NOMO-1 treated with DMSO at 0.1 percent for 48 hours (cell line): ENCODE data around the gene MSRB1.
"Not testable (repeated sequence)": the region's sequence is repeated elsewhere in the genome, so short reads cannot be mapped to it uniquely, and the experiment has no call there.

ENCODE experiments used
- DNase-seq: peaks from one replicate; lab custom pipeline; 2025; ENCODE audit not compliant: unreplicated experiment; lab: John Stamatoyannopoulos, UW

The MSRB1 gene

DNA sequence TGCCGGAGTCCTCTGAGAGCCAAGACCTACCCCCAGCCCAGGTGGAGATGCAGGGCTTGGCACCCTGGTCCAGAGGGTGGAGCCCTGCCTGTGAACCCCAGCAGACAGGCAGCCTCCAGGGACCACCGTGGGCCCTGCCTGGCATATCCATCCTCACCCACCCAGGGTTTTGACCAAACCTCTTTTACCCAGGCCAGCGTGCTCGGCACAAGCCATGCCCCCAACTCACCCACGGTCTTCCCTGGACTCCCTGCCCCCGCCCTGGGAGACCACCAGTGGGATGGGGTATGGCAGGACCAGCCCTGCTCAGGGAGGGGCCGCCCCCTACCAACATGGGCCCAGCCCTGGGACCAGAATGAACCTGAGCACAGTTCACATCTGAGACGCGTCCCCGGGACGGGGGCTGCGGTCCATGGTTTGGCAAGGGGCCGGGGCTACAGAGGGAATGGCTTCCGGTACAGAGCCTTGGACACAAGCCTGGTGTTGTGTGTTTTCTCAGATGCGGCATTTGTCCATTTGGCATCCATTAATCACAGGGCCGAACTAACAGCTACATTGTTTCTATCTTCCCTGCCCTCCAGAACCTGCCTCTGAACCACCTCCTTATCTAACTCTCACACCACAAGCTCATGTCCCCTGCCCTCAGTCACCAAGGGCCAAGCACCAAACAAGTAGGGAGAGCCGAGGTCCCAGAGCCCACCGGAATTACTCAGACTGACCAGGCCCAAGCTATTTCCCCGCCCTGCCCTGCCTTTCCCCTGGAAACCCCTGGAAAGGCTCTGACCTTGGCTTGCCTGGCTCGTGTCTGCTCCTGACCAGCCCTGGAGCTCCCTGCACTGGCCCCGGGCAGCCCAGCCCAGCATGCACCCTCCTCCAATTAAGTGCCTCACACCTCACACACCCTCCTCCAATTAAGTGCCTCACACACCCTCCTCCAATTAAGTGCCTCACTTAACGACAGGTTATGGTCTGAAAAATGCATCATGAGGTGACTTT, 38.9 kb downstream of the MSRB1 start:
- no peak for DNase-seq

DNA sequence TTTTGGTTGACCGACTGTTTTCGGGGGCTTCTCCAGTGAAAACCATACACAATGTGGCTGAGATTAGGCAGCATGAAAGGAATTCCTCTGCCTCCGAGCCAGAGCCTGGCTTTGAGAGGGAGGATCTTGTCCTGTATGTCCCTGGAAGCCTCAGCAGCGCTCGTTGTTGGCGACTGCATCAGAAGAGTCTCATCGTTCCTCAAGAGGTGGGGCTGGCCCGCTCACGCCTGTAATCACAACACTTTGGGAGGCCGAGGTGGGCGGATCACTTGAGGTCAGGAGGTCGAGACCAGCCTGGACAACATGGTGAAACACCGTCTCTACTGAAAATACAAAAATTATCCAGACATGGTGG, 39.8 kb downstream of the MSRB1 start:
- DNase-seq, result no peak

DNA sequence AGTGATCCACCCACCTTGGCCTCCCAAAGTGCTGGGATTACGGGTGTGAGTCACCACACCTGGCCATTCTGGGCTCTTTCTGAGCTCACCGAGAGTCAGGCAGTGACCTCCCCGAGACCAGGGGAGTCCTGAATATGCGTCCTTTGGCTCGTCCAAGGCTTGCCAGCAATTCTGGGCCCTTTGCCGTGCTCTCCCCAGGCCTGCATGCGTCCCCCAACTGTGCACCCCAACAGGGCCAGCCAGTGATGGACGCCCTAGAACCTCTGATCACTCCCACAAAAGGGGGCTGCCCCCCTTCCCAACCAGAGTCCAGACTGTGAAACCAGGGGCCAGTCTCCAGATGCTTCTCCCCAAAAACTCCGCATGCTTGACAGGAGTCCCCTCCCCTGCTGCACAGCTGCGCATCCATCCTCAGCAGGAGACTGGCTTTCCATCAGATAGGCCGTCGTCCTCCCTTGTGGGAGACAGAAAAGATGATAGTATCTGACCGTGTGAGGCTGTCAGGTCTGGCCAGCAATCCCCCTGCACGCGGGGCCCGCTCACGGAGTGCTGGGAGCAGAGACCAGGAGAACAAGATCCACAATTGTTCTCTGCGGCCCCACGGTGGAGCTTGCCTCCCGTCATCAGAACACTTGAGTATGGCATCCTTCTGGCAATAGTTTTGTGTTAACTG, 40.3 kb downstream of the MSRB1 start:
- DNase-seq, result no peak

DNA sequence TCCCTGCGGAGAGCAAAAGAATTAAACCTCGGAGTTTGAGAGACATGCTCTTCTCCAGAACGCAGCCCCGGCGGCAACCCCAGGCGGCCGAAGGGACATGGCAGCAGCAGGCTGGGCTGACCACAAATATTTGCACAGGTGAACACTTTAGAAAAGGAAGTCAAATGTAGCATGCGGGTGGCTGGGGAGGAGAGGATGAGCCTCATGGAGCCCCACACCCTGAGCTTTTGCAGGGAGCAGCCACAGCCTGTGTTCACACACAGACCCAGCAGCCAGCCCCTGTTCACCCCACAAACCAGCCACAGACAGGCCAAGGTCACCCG, 42.6 kb downstream of the MSRB1 start:
- no peak for DNase-seq

DNA sequence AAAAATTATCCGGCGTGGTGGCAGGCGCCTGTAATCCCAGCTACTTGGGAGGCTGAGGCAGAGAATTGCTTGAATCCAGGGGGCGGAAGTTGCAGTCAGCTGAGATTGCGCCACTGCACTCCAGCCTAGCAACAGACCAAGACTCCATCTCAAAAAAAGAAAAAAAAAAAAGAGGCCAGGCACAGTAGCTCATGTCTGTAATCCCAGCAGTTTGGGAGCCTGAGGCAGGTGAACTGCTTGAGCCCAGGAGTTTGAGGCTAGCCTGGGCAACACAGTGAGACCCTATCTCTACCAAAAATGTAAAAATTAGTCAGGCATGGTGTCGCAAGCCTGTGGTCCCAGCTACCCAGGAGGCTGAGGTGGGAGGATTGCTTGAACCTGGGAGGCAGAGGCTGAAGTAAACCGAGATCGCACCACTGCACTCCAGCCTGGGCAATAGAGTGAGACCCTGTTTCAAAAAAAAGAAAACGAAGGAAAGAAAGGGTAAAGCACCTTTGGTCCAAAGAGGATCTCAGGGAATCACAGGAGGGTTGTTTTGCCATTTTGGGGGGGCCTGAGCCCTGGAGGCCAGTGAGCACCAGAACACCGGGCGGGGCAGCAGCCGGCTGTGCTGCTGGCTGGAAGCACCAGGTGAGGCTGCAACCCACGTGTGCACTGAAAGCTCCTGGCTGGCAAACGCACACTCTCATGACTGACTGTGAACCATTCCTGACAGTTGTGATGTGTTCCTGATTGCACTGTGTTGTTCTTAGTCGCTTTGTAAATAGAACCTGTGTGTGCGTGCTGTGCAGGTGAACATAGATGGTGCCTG, 43.2 kb downstream of the MSRB1 start:
- DNase-seq, result no peak

DNA sequence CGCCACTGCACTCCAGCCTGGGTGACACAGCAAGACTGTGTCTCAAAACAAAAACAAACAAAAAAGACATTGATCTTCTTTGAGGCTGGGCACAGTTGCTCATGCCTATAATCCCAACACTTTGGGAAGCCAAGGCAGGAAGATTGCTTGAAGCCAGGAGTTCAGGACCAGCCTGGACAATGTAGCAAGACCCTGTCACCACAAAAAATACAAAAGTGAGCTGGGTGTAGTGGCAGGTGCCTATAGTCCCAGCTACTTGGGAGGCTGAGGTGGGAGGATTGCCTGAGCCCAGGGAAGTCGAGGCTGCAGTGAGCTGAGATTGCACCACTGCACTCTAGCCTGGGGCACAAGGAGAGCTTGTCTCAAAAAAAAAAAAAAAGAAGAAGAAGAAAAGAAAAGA, 45.3 kb downstream of the MSRB1 start:
- DNase-seq, result not testable (repeated sequence)

DNA sequence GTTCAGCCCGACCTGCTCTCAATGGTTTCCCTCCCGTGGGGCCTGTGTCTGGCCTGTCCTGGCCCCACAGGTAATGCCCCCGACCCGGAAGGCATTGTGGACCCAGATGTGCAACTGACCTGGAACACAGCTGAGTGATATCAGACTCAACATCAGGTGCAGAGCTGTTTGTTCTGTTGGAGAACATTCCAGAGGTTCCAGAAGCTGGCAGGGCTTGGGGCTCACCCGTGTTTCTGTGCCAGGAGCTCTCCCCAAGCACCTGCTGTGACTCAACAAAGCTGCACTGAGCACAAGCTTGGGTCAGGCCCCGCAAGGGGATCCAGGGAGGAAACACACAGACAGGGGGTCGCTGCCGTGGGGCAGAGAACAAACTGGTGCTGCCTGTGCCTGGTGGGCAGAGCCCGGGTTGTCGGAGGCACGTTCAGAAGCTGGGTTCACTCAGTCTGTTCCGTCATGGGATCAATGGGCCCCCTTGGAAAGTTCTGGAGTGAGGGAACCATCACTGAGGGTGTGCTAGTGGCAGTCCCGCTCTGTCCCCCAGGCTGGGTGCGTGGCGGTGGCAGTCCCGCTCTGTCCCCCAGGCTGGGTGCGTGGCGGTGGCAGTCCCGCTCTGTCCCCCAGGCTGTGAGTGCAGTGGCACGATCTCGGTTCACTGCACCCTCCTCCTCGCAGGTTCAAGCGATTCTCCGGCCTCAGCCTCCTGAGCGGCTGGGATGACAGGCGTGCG, 46.9 kb downstream of the MSRB1 start:
- no peak for DNase-seq

DNA sequence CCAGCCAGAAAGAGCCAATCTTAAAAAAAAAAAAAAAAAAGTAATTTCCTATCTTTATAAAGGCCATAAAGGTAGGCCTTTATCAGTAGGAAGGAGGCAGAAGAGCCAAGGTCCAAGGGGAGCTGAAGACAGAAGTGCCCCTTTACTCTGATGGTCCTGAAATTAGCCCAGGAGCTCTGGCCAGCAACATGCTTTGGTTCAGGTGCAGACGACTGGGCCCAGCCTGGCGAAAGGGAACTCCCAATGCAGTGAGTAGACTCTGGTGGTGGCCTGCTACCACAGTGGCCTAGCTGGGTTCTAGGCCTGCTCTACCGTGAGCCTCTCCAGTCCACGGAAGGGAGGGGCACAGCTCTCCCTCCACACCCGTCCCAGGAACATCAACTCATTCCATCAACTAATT, 47.9 kb downstream of the MSRB1 start:
- no peak for DNase-seq

DNA sequence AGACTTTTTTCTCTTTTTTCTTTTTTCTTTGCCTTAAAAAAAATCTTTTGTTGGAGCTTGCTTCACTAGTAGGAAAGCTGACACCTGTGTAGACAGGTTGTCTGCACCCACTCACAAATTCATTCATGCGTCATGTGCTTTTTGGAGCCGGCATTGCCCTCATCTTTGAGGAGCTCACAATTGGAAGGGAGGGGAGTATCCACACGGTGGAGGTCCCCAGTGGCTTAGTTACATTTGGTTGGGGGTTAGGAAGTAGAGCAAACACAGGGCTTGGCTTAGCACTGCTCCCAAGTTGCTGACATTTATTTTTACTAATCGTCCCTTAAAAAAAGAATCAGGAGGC, 52.3 kb downstream of the MSRB1 start:
- no peak for DNase-seq

DNA sequence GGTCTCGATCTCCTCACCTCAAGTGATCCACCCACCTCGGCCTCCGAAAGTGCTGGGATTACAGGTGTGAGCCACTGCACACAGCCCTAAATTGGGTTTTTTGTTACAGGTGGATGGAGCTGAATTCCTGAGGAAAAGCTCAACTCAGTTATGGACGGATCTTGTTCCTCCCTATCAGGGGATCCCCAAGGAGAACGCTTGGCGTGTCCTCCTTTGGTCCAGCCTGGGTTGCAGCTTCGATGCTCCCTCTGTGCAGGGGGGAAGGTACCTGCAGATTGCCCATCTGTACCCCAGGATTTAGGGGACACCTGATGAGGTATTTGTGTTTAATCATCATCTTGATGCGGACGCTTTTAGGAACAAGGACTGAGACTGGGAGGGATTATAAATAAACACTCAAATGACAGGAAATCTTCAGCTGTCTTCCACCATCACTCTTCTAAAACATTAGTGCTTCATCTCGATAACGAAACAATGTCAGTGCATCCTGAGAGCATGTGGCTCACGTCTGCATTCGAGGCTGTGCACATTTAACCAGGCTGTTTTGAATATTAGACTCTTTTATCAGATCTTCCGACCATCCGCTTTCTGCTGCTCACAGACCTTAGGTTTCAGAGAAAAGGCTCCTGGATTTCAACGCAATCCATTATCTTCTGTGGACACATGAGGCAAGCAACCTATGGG, 52.8 kb downstream of the MSRB1 start:
- no peak for DNase-seq
